ENCODE data around the gene CLIP3. TPM values are rescaled to one million over a fixed set of nuclear protein-coding genes. Genes with fewer than 3 reads are reported as not detected.

The CLIP3 gene
- total and polyA plus RNA-seq, 2 donors (not counting 1 experiment from before 2014, with no cell fraction given), result 0.42 to 1.3 TPM

GRCh38 chr19:36079389-36079945, 46.8 kb upstream of the CLIP3 start:
- no peaks in the 10 kb centered on the region for H4K20me1 ChIP-seq (ENCODE audit: control insufficient read depth, insufficient read depth, low read length, poor library complexity, severe bottlenecking)
- H3K9me3 ChIP-seq (ENCODE audit: control extremely low read depth in 1 of 3, control insufficient read depth in 2 of 3, insufficient read depth in 1 of 3, low read length in 2 of 3), result no peaks in the 10 kb centered on the region
- H3K4me3 Mint-ChIP-seq, result no peak overlapping the region
- H3K4me2 ChIP-seq (replicated peaks; ENCODE audit: low read depth, low read length, poor library complexity, severe bottlenecking), result no peak overlapping the region
- no peak overlapping the region for H3K27ac ChIP-seq (ENCODE audit: low read length in 2 of 2)
- no peaks in the 10 kb centered on the region for H3K27me3 ChIP-seq (replicated peaks in 1 of 4; ENCODE audit: control extremely low read depth in 1 of 4, control insufficient read depth in 3 of 4, insufficient read depth in 4 of 4, low read length in 3 of 4)
- H3K4me1 Mint-ChIP-seq, result no peaks in the 10 kb centered on the region
- peaks cover 0 to 6% of the 10 kb centered on the region in 2 experiments for H3K36me3 ChIP-seq (replicated peaks in 1 of 2; ENCODE audit: control extremely low read depth in 1 of 2, control insufficient read depth in 1 of 2, extremely low read depth in 1 of 2, insufficient read depth in 2 of 2, low read length in 1 of 2)
- POLR2A ChIA-PET, result no interaction called here
- no peaks in the 10 kb centered on the region for H3K4me1 ChIP-seq (ENCODE audit: control insufficient read depth in 2 of 2, insufficient read depth in 2 of 2, low read length in 2 of 2)
- no CpG with 5 or more reads among the region's 3 CpGs for WGBS (ENCODE audit: insufficient coverage)
- CTCF ChIA-PET, result interaction anchor here (1.1 kb wide), 1 partner anchor 49 kb away, joined by 3 read pairs; no protein-coding TSS in a partner anchor
- H3K9ac ChIP-seq (ENCODE audit: low read length), result no peak overlapping the region
- no peak for ATAC-seq (ENCODE audit: low read depth)
- H3K4me3 ChIP-seq (ENCODE audit: control extremely low read depth in 1 of 5, extremely low read depth in 1 of 5, insufficient read depth in 1 of 5, low read depth in 2 of 5, low read length in 4 of 5), result no peak overlapping the region
- no peak for DNase-seq
- H3K9me3 Mint-ChIP-seq (ENCODE audit: insufficient read depth), result no peaks in the 10 kb centered on the region
- no peaks in the 10 kb centered on the region for H3K27me3 Mint-ChIP-seq
- no peak overlapping the region for H2AFZ ChIP-seq (ENCODE audit: insufficient read depth, low read depth, low read length, poor library complexity, severe bottlenecking)
- no peak overlapping the region for H3K27ac Mint-ChIP-seq
- TF ChIP-seq CTCF (IDR thresholded peaks at IDR 0.05), result no peak
- no peak for TF ChIP-seq EZH2 (IDR thresholded peaks at IDR 0.05; ENCODE audit: borderline replicate concordance, insufficient read depth, low read depth, low read length, poor library complexity, severe bottlenecking)
- no peaks in the 10 kb centered on the region for H3K79me2 ChIP-seq (ENCODE audit: control insufficient read depth, insufficient read depth, low read length)
- intact Hi-C loops (cut with micrococcal nuclease), result no loop called here

GRCh38 chr19:36073121-36073876, 40.6 kb upstream of the CLIP3 start:
- Mint-ChIP-seq H3K4me1 (no peaks in the 10 kb centered on the region), H3K27ac (no peak overlapping the region), H3K4me3 (no peak overlapping the region), H3K27me3 (no peaks in the 10 kb centered on the region), H3K9me3 (ENCODE audit: insufficient read depth) (no peaks in the 10 kb centered on the region)
- TF ChIP-seq CTCF (IDR thresholded peaks at IDR 0.05), result no peak
- no peak for TF ChIP-seq EZH2 (IDR thresholded peaks at IDR 0.05; ENCODE audit: borderline replicate concordance, insufficient read depth, low read depth, low read length, poor library complexity, severe bottlenecking)
- Histone ChIP-seq H2AFZ (ENCODE audit: insufficient read depth, low read depth, low read length, poor library complexity, severe bottlenecking) (no peak overlapping the region), H3K36me3 (replicated peaks in 1 of 2; ENCODE audit: control extremely low read depth in 1 of 2, control insufficient read depth in 1 of 2, extremely low read depth in 1 of 2, insufficient read depth in 2 of 2, low read length in 1 of 2) (no peaks in the 10 kb centered on the region), H3K9me3 (ENCODE audit: control extremely low read depth in 1 of 3, control insufficient read depth in 2 of 3, insufficient read depth in 1 of 3, low read length in 2 of 3) (no peaks in the 10 kb centered on the region), H3K4me2 (replicated peaks; ENCODE audit: low read depth, low read length, poor library complexity, severe bottlenecking) (no peak overlapping the region), H3K9ac (ENCODE audit: low read length) (no peak overlapping the region), H4K20me1 (ENCODE audit: control insufficient read depth, insufficient read depth, low read length, poor library complexity, severe bottlenecking) (no peaks in the 10 kb centered on the region), H3K79me2 (ENCODE audit: control insufficient read depth, insufficient read depth, low read length) (no peaks in the 10 kb centered on the region), H3K4me3 (ENCODE audit: control extremely low read depth in 1 of 5, extremely low read depth in 1 of 5, insufficient read depth in 1 of 5, low read depth in 2 of 5, low read length in 4 of 5) (no peak overlapping the region), H3K27ac (ENCODE audit: low read length in 2 of 2) (no peak overlapping the region), H3K27me3 (replicated peaks in 1 of 4; ENCODE audit: control extremely low read depth in 1 of 4, control insufficient read depth in 3 of 4, insufficient read depth in 4 of 4, low read length in 3 of 4) (no peaks in the 10 kb centered on the region), H3K4me1 (ENCODE audit: control insufficient read depth in 2 of 2, insufficient read depth in 2 of 2, low read length in 2 of 2) (no peaks in the 10 kb centered on the region)
- no peak for DNase-seq
- intact Hi-C loops (cut with micrococcal nuclease), result no loop called here
- no peak for ATAC-seq (ENCODE audit: low read depth)
- POLR2A ChIA-PET, result no interaction called here
- CTCF ChIA-PET, result no interaction called here
- WGBS (ENCODE audit: insufficient coverage), result 94% methylated on average over 7 of the region's 10 CpGs

Data from B cell (primary cell).